ENCODE measurements around the gene PPFIBP2.

DNA sequence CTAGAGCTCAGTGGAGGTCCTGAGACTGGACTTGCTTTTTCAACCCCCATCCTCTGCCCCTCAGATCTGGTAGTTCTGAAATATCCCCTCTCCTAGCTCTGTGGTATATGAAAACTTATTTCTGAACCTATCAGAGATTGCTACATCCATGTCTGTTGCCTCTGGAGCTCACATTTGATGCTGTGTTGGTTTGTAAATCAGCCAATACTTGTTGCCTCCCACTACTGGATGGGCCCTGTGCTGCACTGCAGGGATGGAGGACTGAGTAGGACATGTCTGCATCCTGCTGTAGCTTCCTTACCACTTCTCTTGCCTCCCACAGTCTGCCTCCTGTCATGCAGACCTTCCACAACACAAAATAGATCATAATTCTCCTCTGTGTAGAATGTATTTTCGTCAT is 23.3 kb upstream of the PPFIBP2 start:
- TF ChIP-seq ZNF8 (CRISPR knock-in tag; IDR thresholded peaks at IDR 0.05) (no peak), PPARA (CRISPR knock-in tag; IDR thresholded peaks at IDR 0.05; ENCODE audit: borderline replicate concordance) (no peak), BACH2 (CRISPR knock-in tag; IDR thresholded peaks at IDR 0.05; ENCODE audit: borderline replicate concordance) (no peak), ZNF565 (CRISPR knock-in tag; conservative IDR thresholded peaks at IDR 0.05; ENCODE audit: low read depth) (no peak), ISL1 (CRISPR knock-in tag; IDR thresholded peaks at IDR 0.05) (no peak), GLIS3 (CRISPR knock-in tag; IDR thresholded peaks at IDR 0.05) (no peak), ARNTL (CRISPR knock-in tag; IDR thresholded peaks at IDR 0.05; ENCODE audit: borderline replicate concordance, low read depth) (no peak), OSR1 (CRISPR knock-in tag; IDR thresholded peaks at IDR 0.05) (no peak), ZFP3 (CRISPR knock-in tag; IDR thresholded peaks at IDR 0.05) (no peak), ZNF70 (CRISPR knock-in tag; IDR thresholded peaks at IDR 0.05) (no peak)
- TF ChIP-seq, protein P1, sequence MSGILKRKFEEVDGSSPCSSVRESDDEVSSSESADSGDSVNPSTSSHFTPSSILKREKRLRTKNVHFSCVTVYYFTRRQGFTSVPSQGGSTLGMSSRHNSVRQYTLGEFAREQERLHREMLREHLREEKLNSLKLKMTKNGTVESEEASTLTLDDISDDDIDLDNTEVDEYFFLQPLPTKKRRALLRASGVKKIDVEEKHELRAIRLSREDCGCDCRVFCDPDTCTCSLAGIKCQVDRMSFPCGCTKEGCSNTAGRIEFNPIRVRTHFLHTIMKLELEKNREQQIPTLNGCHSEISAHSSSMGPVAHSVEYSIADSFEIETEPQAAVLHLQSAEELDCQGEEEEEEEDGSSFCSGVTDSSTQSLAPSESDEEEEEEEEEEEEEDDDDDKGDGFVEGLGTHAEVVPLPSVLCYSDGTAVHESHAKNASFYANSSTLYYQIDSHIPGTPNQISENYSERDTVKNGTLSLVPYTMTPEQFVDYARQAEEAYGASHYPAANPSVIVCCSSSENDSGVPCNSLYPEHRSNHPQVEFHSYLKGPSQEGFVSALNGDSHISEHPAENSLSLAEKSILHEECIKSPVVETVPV (CRISPR knock-in tag; IDR thresholded peaks at IDR 0.05) = no peak
- TF ChIP-seq, protein P2, sequence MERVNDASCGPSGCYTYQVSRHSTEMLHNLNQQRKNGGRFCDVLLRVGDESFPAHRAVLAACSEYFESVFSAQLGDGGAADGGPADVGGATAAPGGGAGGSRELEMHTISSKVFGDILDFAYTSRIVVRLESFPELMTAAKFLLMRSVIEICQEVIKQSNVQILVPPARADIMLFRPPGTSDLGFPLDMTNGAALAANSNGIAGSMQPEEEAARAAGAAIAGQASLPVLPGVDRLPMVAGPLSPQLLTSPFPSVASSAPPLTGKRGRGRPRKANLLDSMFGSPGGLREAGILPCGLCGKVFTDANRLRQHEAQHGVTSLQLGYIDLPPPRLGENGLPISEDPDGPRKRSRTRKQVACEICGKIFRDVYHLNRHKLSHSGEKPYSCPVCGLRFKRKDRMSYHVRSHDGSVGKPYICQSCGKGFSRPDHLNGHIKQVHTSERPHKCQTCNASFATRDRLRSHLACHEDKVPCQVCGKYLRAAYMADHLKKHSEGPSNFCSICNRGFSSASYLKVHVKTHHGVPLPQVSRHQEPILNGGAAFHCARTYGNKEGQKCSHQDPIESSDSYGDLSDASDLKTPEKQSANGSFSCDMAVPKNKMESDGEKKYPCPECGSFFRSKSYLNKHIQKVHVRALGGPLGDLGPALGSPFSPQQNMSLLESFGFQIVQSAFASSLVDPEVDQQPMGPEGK (CRISPR knock-in tag; IDR thresholded peaks at IDR 0.05; ENCODE audit: borderline replicate concordance) = no peak
- TF ChIP-seq, protein P3, sequence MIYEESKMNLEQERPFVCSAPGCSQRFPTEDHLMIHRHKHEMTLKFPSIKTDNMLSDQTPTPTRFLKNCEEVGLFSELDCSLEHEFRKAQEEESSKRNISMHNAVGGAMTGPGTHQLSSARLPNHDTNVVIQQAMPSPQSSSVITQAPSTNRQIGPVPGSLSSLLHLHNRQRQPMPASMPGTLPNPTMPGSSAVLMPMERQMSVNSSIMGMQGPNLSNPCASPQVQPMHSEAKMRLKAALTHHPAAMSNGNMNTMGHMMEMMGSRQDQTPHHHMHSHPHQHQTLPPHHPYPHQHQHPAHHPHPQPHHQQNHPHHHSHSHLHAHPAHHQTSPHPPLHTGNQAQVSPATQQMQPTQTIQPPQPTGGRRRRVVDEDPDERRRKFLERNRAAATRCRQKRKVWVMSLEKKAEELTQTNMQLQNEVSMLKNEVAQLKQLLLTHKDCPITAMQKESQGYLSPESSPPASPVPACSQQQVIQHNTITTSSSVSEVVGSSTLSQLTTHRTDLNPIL (CRISPR knock-in tag; IDR thresholded peaks at IDR 0.05; ENCODE audit: low read depth) = no peak
- TF ChIP-seq, protein P4, sequence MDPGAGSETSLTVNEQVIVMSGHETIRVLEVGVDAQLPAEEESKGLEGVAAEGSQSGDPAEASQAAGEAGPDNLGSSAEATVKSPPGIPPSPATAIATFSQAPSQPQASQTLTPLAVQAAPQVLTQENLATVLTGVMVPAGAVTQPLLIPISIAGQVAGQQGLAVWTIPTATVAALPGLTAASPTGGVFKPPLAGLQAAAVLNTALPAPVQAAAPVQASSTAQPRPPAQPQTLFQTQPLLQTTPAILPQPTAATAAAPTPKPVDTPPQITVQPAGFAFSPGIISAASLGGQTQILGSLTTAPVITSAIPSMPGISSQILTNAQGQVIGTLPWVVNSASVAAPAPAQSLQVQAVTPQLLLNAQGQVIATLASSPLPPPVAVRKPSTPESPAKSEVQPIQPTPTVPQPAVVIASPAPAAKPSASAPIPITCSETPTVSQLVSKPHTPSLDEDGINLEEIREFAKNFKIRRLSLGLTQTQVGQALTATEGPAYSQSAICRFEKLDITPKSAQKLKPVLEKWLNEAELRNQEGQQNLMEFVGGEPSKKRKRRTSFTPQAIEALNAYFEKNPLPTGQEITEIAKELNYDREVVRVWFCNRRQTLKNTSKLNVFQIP (CRISPR knock-in tag; IDR thresholded peaks at IDR 0.05; ENCODE audit: borderline replicate concordance, low read depth) = no peak

Data from SK-N-SH treated with all-trans-retinoic acid at 6 μM for 48 hours (cell line).